SK-N-MC (cell line): ENCODE data around the gene DCST2.

Experiments used
- EZH2 ChIP-seq: fragments of 200-600 bp; sonication (generic); IDR thresholded peaks from one replicate; pipeline ENCODE4 v1.6.1; 2017; ENCODE audit warnings: antibody characterized with exemption
- POLR2AphosphoS5 ChIP-seq: IDR thresholded peaks from 2 replicates; pipeline ENCODE4 v1.6.1; 2012; ENCODE audit warnings: mild to moderate bottlenecking, low read depth, low read length, borderline replicate concordance

GRCh38 chr1:155002464-155003226, 30.9 kb downstream of the DCST2 start, which contains the start of gene ZBTB7B:
- TF ChIP-seq EZH2 (no peak), POLR2AphosphoS5 (no peak)
